ENCODE measurements around the gene CLCN2. TPM values are rescaled to one million over a fixed set of nuclear protein-coding genes. Genes with fewer than 3 reads are reported as not detected.

Gene CLCN2
- polyA plus RNA-seq, 1 donor from 2014 or later: 13.4 TPM

DNA sequence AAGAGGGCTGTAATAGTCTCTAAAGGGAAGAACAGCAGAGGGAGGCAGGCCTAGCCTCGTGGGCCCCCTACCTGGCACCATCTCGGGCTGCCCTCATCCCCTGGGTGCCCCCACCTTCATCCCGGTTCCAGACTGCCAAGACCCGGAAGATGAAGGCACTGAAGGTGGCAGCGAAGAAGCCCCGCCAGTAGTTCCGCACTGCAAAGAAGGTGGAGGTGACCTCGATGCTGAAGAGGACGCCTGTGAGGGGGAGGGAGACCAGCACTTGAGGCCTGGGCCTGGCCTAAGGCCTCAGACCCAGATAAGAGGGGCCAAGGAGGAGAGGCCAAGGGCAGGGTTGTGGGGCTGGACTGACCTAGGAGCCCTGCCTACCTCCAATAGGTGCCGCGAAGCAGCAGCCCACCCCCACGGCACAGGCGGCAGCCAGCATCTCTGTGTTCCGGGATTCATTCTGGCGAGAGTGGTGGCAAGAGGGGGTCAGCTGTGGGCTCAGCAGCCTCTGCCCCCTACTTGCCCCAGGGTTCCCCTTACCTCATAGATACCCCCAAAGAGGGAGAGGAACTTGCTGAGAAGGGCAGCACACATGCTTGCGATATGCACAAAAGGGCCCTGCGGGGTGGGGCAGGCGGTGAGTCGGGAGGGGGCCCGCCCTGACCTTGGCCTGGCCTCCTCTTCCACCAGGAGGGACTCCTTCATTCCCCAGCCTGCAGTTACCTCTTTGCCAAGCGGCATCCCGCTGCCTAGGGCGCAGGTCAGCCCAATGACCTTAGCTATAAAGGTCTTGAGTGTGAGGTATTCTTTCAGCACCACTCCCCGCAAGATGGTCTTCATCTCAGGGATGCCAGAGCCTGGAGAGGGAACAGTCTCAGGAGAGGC is 3.9 kb downstream of the CLCN2 start:
- H3K36me3 ChIP-seq (ENCODE audit: insufficient read depth, low read length): no peaks in the 10 kb centered on the region
- no peak overlapping the region for H2AFZ ChIP-seq (ENCODE audit: low read depth, low read length)
- no peak overlapping the region for H3K4me3 ChIP-seq (ENCODE audit: low read length)
- H3K4me2 ChIP-seq (ENCODE audit: low read length): no peak overlapping the region
- no peak overlapping the region for H3K27ac ChIP-seq (ENCODE audit: low read length)
- no peaks in the 10 kb centered on the region for H3F3A ChIP-seq (ENCODE audit: insufficient read depth, low read length, poor library complexity, severe bottlenecking)
- TF ChIP-seq, protein P1, sequence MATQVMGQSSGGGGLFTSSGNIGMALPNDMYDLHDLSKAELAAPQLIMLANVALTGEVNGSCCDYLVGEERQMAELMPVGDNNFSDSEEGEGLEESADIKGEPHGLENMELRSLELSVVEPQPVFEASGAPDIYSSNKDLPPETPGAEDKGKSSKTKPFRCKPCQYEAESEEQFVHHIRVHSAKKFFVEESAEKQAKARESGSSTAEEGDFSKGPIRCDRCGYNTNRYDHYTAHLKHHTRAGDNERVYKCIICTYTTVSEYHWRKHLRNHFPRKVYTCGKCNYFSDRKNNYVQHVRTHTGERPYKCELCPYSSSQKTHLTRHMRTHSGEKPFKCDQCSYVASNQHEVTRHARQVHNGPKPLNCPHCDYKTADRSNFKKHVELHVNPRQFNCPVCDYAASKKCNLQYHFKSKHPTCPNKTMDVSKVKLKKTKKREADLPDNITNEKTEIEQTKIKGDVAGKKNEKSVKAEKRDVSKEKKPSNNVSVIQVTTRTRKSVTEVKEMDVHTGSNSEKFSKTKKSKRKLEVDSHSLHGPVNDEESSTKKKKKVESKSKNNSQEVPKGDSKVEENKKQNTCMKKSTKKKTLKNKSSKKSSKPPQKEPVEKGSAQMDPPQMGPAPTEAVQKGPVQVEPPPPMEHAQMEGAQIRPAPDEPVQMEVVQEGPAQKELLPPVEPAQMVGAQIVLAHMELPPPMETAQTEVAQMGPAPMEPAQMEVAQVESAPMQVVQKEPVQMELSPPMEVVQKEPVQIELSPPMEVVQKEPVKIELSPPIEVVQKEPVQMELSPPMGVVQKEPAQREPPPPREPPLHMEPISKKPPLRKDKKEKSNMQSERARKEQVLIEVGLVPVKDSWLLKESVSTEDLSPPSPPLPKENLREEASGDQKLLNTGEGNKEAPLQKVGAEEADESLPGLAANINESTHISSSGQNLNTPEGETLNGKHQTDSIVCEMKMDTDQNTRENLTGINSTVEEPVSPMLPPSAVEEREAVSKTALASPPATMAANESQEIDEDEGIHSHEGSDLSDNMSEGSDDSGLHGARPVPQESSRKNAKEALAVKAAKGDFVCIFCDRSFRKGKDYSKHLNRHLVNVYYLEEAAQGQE (IDR thresholded peaks at IDR 0.05; ENCODE audit: borderline replicate concordance): no peak
- TF ChIP-seq SMC3 (conservative IDR thresholded peaks at IDR 0.05; ENCODE audit: poor library complexity): no peak
- H3K27me3 ChIP-seq (ENCODE audit: insufficient read depth, low read depth, low read length): no peaks in the 10 kb centered on the region
- no peaks in the 10 kb centered on the region for H3K9me3 ChIP-seq (ENCODE audit: low read length)
- no peaks in the 10 kb centered on the region for H3K9me2 ChIP-seq (ENCODE audit: insufficient read depth, low read length)
- H4K20me1 ChIP-seq (ENCODE audit: insufficient read depth): no peaks in the 10 kb centered on the region
- H3K9ac ChIP-seq (ENCODE audit: low read length): no peak overlapping the region
- H3K79me2 ChIP-seq (replicated peaks; ENCODE audit: insufficient read depth, low read length): peaks cover 8% of the 10 kb centered on the region

DNA sequence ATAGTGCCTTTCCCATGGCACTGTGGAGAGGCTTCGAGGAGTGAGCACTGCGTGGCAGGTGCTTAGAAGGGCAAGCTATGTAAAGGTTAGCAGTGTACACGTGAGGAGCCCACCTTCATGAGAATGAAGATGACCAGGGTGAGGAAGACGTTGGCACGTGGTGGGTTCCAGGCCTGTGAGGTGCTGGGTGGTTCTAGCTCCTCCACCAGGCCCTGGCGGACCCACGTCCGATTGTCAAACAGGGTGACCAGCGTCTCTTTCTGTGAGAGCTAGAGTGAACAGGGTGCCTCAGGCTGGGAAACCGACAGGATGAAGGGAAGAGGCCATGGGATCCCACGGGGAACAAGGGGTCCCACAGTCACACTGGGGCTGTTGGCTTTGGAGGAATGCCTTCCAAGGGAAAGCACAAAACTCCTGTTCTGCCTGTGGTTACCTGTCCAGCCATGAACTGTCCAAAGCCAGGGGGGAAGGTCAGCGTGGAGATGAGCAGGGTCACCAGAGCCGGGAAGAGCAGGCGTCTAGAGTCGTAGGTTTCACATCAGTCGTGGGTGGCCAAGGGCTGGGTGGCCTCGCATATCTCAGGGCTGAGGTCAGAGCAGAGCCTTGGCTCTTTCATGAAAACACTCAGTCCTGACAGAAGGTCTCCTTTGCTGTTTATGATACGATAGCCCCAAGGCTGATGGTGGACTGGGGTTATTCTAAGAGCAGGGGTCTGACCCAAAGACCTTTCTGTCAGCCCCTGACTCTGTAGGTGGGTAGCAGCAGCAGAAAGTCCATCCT is 6.0 kb downstream of the CLCN2 start:
- Histone ChIP-seq H3K36me3 (ENCODE audit: insufficient read depth, low read length) (no peaks in the 10 kb centered on the region), H3K9me3 (ENCODE audit: low read length) (no peaks in the 10 kb centered on the region), H3F3A (ENCODE audit: insufficient read depth, low read length, poor library complexity, severe bottlenecking) (no peaks in the 10 kb centered on the region), H3K27me3 (ENCODE audit: insufficient read depth, low read depth, low read length) (no peaks in the 10 kb centered on the region), H3K27ac (ENCODE audit: low read length) (no peak overlapping the region), H2AFZ (ENCODE audit: low read depth, low read length) (no peak overlapping the region), H3K4me2 (ENCODE audit: low read length) (no peak overlapping the region), H4K20me1 (ENCODE audit: insufficient read depth) (no peaks in the 10 kb centered on the region), H3K9me2 (ENCODE audit: insufficient read depth, low read length) (no peaks in the 10 kb centered on the region), H3K9ac (ENCODE audit: low read length) (no peak overlapping the region), H3K4me3 (ENCODE audit: low read length) (no peak overlapping the region), H3K79me2 (replicated peaks; ENCODE audit: insufficient read depth, low read length) (peaks cover under 1% of the 10 kb centered on the region)
- TF ChIP-seq, protein P1 (IDR thresholded peaks at IDR 0.05; ENCODE audit: borderline replicate concordance): no peak
- TF ChIP-seq EP300 (conservative IDR thresholded peaks at IDR 0.05; ENCODE audit: poor library complexity, severe bottlenecking) (no peak), SMC3 (conservative IDR thresholded peaks at IDR 0.05; ENCODE audit: poor library complexity) (no peak), EZH2 (IDR thresholded peaks at IDR 0.05; ENCODE audit: borderline replicate concordance, insufficient read depth, low read length, poor library complexity, severe bottlenecking) (no peak)
- TF ChIP-seq, protein P2, sequence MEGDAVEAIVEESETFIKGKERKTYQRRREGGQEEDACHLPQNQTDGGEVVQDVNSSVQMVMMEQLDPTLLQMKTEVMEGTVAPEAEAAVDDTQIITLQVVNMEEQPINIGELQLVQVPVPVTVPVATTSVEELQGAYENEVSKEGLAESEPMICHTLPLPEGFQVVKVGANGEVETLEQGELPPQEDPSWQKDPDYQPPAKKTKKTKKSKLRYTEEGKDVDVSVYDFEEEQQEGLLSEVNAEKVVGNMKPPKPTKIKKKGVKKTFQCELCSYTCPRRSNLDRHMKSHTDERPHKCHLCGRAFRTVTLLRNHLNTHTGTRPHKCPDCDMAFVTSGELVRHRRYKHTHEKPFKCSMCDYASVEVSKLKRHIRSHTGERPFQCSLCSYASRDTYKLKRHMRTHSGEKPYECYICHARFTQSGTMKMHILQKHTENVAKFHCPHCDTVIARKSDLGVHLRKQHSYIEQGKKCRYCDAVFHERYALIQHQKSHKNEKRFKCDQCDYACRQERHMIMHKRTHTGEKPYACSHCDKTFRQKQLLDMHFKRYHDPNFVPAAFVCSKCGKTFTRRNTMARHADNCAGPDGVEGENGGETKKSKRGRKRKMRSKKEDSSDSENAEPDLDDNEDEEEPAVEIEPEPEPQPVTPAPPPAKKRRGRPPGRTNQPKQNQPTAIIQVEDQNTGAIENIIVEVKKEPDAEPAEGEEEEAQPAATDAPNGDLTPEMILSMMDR (IDR thresholded peaks at IDR 0.05; ENCODE audit: poor library complexity, severe bottlenecking): no peak
